GM18505 (cell line): Measurements from ENCODE around the gene PRKCA.
"Not testable (repeated sequence)": the region's sequence is repeated elsewhere in the genome, so short reads cannot be mapped to it uniquely, and the experiment has no call there.

ENCODE experiments used
- ATAC-seq: cut with Tn5 transposase; IDR thresholded peaks from one replicate; pipeline ENCODE4 v1.9.1; 2021; ENCODE audit not compliant: unreplicated experiment
- POLR2A ChIP-seq: IDR thresholded peaks from 4 replicates; pipeline ENCODE4 v1.6.1; 2011; ENCODE audit warnings: borderline replicate concordance; ENCODE audit not compliant: insufficient read depth, insufficient read length; ENCODE audit errors: extremely low read depth

The PRKCA gene

GRCh38 chr17:66466840-66467367, 164.5 kb downstream of the PRKCA start:
- ATAC-seq, result no peak
- no peak for TF ChIP-seq POLR2A

DNA sequence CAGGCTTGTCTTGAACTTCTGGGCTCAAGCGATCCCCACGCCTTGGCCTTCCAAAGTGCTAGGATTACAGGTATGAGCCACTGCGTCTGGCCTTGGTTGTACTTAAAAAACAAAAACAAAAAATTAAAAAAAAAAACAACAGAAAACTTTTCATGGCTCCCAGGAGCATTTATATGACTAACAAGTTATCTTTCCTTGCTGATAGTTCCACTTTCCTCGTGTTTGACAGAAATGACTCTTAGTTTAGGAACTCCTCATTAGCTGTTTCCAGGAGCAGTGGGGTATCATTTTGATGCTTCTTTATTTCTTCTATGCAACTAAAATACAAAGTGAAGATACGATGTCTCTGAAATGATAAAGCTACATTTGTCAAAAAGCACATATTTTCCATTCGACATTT, 165.4 kb downstream of the PRKCA start:
- ATAC-seq, result no peak
- TF ChIP-seq POLR2A, result no peak

DNA sequence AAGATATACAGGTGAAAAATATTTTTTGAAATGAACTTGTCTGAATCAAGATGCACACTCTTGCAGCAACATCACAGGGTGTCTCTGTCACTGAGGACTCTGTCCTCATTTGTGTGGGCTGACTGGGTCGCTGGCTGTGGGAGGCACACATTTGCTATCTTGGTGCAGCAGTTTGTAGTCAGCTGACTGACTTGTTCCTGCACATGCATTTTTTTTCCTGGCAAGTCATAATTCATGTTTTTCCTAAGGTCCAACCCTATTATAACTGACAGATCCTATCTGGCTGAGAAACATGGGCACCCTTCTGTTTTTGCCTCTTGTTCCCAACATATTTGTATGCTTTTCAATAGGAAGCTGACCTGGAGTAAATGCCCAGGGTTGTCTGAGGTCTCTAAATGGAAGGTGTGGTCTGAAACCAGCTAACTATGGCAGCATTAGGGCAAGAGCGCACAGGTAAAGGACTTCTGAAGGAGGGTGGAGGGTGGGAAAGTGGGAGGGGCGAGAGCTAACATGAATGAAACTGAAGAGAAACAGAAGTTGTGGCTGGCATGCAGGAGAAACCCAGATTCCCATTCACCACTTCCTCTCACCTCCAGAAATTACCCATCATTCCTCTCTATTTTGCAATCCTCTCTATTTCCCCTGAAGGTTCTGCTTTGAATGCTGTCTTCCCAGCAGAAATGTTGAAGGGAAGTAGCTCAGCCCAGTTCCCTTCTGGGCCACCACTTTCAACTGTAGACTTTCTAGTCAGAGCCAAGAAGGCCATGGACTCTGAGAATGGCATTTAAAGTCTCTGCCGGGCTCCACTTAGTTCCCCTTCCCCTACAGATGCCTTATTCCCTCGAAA, 166.1 kb downstream of the PRKCA start:
- ATAC-seq, result no peak
- no peak for TF ChIP-seq POLR2A

DNA sequence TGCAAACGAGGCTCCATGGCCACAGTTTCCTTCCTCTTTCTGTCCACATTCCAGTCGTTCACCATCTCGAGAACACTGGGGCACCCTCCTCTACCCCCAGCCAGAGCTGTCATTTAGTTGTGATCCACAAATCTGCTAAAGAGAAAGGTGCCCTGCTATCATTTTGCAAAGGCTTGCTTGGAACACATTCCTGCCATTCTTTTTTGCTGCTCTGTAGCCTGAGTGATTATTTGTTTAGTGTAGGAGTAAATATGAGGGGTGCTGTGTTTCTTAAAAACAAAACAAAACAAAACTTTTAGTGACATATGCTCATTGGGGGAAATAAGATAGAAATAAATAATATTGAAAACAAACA, 166.7 kb downstream of the PRKCA start:
- ATAC-seq, result no peak
- no peak for TF ChIP-seq POLR2A

DNA sequence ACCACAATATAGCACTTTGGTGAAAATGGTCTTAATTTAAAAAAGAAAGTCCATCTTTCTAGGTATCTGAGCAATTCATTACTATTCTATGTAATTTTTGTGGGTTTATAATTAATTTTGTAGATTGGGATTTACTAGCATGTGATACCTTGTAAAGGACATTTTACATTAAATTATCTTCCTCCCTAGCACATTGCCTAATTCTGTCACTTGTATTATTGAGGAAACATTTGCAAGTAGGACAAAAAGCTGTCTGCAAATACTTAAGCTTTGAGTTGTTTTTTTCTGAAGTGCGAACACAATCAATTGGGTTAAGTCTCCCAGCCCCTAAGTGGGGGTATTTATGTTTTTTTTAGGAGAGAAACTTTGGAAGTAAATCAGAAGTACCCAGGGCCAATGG, 167.0 kb downstream of the PRKCA start:
- no peak for TF ChIP-seq POLR2A
- ATAC-seq, result no peak

DNA sequence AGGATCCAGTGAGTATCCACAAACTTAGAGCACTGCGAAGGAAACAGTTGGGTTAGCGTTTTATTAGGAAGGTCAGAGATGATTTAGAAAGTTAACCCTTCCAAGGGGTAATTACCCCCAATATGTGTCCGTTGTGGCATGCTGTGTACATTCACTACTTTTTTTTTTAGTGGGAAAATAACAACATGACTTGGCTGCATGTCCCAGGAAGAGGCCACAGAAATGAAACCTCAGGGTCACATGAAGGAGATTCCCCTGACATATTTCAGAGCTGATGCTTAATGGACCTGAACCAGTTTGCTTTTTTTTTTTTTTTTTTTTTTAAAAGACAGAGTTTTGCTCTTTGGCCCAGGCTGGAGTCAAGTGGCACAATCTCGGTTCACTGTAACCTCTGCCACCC, 167.5 kb downstream of the PRKCA start:
- no peak for ATAC-seq
- TF ChIP-seq POLR2A, result no peak

- no peak for TF ChIP-seq POLR2A
- ATAC-seq, result no peak
Observed at GRCh38 chr17:66472123-66472522, 169.7 kb downstream of the PRKCA start.

GRCh38 chr17:66474258-66474657, 171.8 kb downstream of the PRKCA start:
- ATAC-seq, result no peak
- TF ChIP-seq POLR2A, result no peak

DNA sequence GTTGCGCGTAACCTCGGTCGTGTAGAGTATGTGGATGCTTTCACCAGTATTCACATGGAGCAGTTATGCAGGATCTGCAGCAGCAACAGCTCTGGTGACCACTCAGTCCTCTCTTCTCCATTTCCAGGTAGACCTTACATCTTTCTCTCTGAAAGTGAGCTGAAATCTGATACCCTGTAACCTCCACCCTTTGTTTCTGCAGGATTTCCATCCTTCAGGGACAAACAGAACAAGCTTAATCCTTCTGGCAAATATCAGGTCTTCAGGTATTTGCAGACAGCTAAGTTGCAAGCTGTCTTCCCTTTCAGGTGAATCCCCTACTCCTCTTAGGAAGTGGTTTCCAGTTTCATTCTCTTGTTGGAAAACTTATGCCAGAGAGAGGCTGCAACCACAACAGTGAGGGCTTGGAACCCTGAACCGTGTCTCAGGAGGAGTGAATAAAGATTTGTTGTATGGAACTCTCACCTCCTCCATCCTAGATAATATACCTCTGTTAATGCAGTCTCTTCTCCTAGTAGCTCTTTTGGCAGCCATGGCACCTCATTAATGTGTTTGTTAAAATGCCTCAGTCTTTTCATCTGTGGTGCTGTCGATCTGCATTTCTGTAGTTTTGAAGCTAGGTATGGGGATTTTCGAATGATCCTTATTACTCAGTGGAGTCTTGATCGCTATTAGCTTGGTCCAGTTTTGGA, 172.5 kb downstream of the PRKCA start:
- ATAC-seq, result no peak
- TF ChIP-seq POLR2A, result no peak

GRCh38 chr17:66476014-66476413, 173.6 kb downstream of the PRKCA start:
- ATAC-seq, result no peak
- TF ChIP-seq POLR2A, result no peak

GRCh38 chr17:66477615-66478283, 175.3 kb downstream of the PRKCA start:
- no peak for ATAC-seq
- no peak for TF ChIP-seq POLR2A

- not testable (repeated sequence) for ATAC-seq
Observed at GRCh38 chr17:66479230-66479889, 176.9 kb downstream of the PRKCA start.

DNA sequence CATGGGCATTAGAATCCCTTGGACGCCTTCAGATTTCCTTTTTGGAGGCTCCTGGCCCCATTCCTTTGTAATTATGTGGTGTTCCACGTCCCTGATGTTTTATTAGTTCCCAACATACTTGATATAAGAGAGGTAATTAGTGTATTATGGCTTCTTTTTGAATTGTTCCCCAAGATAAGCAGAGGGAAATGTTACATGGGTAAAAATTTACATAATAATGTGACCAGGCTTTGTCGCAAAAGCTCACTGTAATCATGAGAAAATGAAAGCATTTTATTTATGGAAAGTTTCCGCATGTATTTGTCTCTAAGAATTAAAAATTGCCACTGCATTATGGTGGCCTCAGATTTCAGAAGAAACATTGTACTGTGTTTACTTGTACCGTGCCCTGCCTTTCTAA, 177.8 kb downstream of the PRKCA start:
- TF ChIP-seq POLR2A, result no peak

More for the DNA sequence above, 177.8 kb downstream of the PRKCA start:
- ATAC-seq, result no peak
